Measurements from ENCODE around the gene WDR43.

WDR43 gene

DNA sequence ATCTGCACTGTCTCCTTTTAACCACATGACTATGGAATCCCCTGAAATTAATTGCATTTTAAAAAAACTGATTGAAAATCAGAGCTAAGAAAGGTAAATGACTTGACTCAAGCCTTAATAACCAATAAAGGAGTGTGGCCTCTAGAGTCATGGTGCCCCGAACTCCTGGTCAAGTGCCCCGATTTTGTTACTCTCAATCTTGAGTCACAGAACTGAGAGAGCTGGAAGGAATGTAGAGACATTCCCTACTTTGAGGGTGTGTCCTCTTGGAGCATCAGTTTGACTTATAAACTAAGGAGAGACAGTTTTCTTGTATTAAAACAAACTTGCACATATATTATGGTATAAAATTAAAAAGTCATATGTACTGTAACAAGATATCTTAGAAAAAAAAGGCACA lies 2.4 kb downstream of the WDR43 start:
- Histone ChIP-seq H3K27ac (ENCODE audit: low read depth, low read length) (no peak overlapping the region), H3K36me3 (ENCODE audit: control insufficient read depth, insufficient read depth, low read length) (peaks cover 8% of the 10 kb centered on the region), H3K9ac (ENCODE audit: low read length) (no peak overlapping the region), H3K27me3 (ENCODE audit: control insufficient read depth, insufficient read depth, low read length) (no peaks in the 10 kb centered on the region), H3K4me1 (ENCODE audit: control insufficient read depth, insufficient read depth, low read length) (peaks cover 15% of the 10 kb centered on the region; the same call in 1 of the 2 replicates), H3K4me3 (ENCODE audit: low read depth, low read length) (peak overlapping the region; percentile 87), H3K9me3 (ENCODE audit: control insufficient read depth, insufficient read depth, low read depth, low read length) (no peaks in the 10 kb centered on the region)

DNA sequence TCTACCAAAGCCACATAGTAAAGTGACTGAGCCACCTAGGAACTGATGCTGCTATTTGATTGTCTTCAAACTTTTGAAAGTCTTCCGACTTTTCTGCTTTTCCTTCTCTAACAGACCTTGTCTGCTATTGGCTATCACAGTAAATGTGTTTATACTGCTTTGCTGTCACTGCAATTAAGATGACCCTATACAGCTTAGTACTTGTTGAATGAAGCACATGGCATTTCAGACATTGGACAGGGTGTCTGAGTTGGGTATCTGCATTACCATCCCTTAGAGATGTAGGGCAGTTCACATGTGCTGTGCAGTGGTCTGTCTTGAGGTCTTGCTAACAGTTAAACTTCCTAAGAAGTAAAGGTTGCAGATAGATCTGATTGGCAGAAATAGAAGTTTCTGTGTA lies 3.6 kb downstream of the WDR43 start:
- no peaks in the 10 kb centered on the region for H3K27me3 ChIP-seq (ENCODE audit: control insufficient read depth, insufficient read depth, low read length)
- peak overlapping the region; percentile 87; the same call in 1 of the 2 replicates for H3K4me3 ChIP-seq (ENCODE audit: low read depth, low read length)
- no peak overlapping the region for H3K27ac ChIP-seq (ENCODE audit: low read depth, low read length)
- no peaks in the 10 kb centered on the region for H3K9me3 ChIP-seq (ENCODE audit: control insufficient read depth, insufficient read depth, low read depth, low read length)
- H3K4me1 ChIP-seq (ENCODE audit: control insufficient read depth, insufficient read depth, low read length) = peaks cover 15% of the 10 kb centered on the region; the same call in 1 of the 2 replicates
- H3K36me3 ChIP-seq (ENCODE audit: control insufficient read depth, insufficient read depth, low read length) = peaks cover 19% of the 10 kb centered on the region
- H3K9ac ChIP-seq (ENCODE audit: low read length) = no peak overlapping the region

DNA sequence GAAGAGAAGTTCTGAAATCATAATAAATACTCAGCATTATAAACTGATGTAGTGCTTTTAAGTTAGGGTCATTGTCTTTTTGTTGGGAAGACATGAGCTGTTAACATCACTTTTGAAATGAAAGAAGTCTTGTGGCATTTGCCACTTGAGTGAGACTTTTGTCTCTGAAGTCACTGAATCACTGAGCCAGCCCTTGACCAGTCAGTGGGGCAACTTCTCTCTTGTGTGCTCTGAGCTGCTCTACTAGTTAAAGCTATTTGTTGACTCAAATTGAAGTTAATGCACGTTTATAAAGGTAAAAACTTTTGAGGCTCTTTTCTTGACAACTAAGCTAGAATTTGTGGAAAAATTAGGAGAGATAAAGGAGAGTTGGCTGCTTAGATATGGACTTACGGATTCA lies 6.7 kb downstream of the WDR43 start:
- H3K4me1 ChIP-seq (ENCODE audit: control insufficient read depth, insufficient read depth, low read length) = peaks cover 15% of the 10 kb centered on the region; the same call in 1 of the 2 replicates
- H3K9ac ChIP-seq (ENCODE audit: low read length) = no peak overlapping the region
- H3K4me3 ChIP-seq (ENCODE audit: low read depth, low read length) = no peak overlapping the region
- no peaks in the 10 kb centered on the region for H3K9me3 ChIP-seq (ENCODE audit: control insufficient read depth, insufficient read depth, low read depth, low read length)
- peaks cover 48% of the 10 kb centered on the region for H3K36me3 ChIP-seq (ENCODE audit: control insufficient read depth, insufficient read depth, low read length)
- H3K27ac ChIP-seq (ENCODE audit: low read depth, low read length) = no peak overlapping the region
- H3K27me3 ChIP-seq (ENCODE audit: control insufficient read depth, insufficient read depth, low read length) = no peaks in the 10 kb centered on the region

DNA sequence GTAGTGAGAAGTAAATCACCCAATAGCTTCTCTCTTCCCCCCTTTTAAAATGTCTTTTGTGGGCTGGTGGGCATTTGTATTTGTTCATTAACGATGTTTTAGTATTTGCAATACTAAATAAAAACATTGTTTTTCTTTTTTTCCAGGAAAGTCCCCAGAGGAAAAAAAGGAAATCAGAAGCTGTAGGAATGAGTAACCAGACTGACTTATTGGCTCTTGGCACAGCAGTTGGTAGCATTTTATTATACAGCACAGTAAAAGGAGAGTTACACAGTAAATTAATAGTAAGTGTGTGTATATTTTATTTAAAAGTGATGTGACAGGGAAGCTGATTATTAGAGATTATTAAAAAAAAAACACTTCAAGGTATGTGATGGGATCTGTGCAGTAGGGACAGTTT lies 7.4 kb downstream of the WDR43 start:
- Histone ChIP-seq H3K9ac (ENCODE audit: low read length) (no peak overlapping the region), H3K27ac (ENCODE audit: low read depth, low read length) (no peak overlapping the region), H3K36me3 (ENCODE audit: control insufficient read depth, insufficient read depth, low read length) (peaks cover 54% of the 10 kb centered on the region), H3K9me3 (ENCODE audit: control insufficient read depth, insufficient read depth, low read depth, low read length) (no peaks in the 10 kb centered on the region), H3K4me3 (ENCODE audit: low read depth, low read length) (no peak overlapping the region), H3K27me3 (ENCODE audit: control insufficient read depth, insufficient read depth, low read length) (no peaks in the 10 kb centered on the region), H3K4me1 (ENCODE audit: control insufficient read depth, insufficient read depth, low read length) (peaks cover 9% of the 10 kb centered on the region; the same call in 1 of the 2 replicates)

DNA sequence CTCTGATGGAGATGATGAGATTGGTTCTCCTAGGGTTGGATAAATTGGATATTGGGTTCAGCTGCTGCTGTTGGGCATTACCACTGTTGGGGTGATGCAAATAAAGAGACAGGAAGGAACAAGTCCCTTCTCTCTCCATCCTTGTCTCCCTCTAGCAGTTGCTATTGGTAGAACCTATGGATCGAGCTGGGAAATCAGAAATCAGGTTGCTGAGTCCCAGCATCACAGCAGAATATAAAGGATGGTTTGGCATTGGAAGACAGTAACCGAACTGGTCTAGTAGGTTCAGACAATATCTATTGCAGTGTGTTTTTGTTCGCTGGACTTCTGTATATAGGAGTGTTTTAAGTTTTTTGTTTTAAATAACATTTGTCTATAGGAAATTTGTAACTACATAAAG lies 8.1 kb downstream of the WDR43 start:
- peaks cover 9% of the 10 kb centered on the region; the same call in 1 of the 2 replicates for H3K4me1 ChIP-seq (ENCODE audit: control insufficient read depth, insufficient read depth, low read length)
- no peaks in the 10 kb centered on the region for H3K9me3 ChIP-seq (ENCODE audit: control insufficient read depth, insufficient read depth, low read depth, low read length)
- no peaks in the 10 kb centered on the region for H3K27me3 ChIP-seq (ENCODE audit: control insufficient read depth, insufficient read depth, low read length)
- peaks cover 61% of the 10 kb centered on the region for H3K36me3 ChIP-seq (ENCODE audit: control insufficient read depth, insufficient read depth, low read length)
- no peak overlapping the region for H3K9ac ChIP-seq (ENCODE audit: low read length)
- H3K4me3 ChIP-seq (ENCODE audit: low read depth, low read length) = no peak overlapping the region
- H3K27ac ChIP-seq (ENCODE audit: low read depth, low read length) = no peak overlapping the region

DNA sequence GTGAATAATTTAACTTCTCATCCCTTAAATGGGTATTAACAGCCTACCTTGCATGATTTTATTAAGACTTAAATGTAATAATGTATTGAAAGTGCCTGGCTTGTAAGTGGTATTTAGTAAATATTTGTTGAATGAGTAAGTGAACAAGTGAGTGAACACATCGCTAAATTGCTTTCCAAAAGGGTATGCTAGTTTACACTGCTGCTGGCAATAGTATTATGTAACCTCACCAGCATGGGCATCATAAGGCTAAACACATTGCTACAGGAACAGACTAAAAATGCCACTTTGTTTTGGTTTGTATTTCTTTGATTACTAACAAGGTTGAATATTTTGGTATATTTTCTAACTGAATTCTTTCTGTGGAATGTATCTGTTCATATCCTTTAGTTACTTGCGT lies 9.8 kb downstream of the WDR43 start:
- H3K27me3 ChIP-seq (ENCODE audit: control insufficient read depth, insufficient read depth, low read length) = no peaks in the 10 kb centered on the region
- no peaks in the 10 kb centered on the region for H3K9me3 ChIP-seq (ENCODE audit: control insufficient read depth, insufficient read depth, low read depth, low read length)
- H3K4me1 ChIP-seq (ENCODE audit: control insufficient read depth, insufficient read depth, low read length) = 0 out of 2 replicates have a peak, but pooled peaks cover 3% of the 10 kb centered on the region
- H3K27ac ChIP-seq (ENCODE audit: low read depth, low read length) = no peak overlapping the region
- no peak overlapping the region for H3K4me3 ChIP-seq (ENCODE audit: low read depth, low read length)
- H3K9ac ChIP-seq (ENCODE audit: low read length) = no peak overlapping the region
- H3K36me3 ChIP-seq (ENCODE audit: control insufficient read depth, insufficient read depth, low read length) = peaks cover 77% of the 10 kb centered on the region

DNA sequence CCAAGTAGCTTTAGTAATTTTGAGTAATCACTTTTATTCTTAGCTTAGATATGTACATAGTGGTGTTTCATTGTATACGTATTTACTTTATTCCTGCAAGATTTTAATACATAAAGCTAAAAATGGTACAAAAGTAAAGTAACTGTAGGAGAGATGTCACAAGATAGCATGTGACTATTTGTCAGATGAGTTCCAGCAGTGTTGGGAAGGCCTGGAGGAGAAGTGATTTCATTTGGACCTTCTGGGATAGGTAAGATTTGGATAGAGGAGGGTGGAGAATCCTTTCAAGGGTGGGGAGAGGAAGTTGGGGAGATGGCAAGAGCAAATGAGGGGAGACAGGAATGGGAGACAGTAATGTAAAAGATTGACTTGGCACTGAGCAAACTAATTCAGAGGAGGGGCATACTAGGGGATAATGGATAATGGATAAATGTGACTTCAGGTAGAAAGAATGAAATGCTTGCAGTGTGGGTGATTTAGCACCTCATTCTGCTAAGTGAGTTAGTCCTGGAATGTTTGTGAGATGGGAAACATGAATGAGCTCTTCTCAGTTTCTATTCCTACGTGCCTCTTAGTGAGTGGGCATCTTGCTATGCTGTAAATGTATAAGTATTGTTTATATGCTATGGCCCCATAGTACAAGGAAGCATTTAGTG lies 10.5 kb downstream of the WDR43 start:
- Histone ChIP-seq H3K27ac (ENCODE audit: low read depth, low read length) (no peak overlapping the region), H3K4me1 (ENCODE audit: control insufficient read depth, insufficient read depth, low read length) (0 out of 2 replicates have a peak, but pooled peaks cover 2% of the 10 kb centered on the region), H3K4me3 (ENCODE audit: low read depth, low read length) (no peak overlapping the region), H3K9me3 (ENCODE audit: control insufficient read depth, insufficient read depth, low read depth, low read length) (no peaks in the 10 kb centered on the region), H3K27me3 (ENCODE audit: control insufficient read depth, insufficient read depth, low read length) (no peaks in the 10 kb centered on the region), H3K36me3 (ENCODE audit: control insufficient read depth, insufficient read depth, low read length) (peaks cover 84% of the 10 kb centered on the region), H3K9ac (ENCODE audit: low read length) (no peak overlapping the region)

DNA sequence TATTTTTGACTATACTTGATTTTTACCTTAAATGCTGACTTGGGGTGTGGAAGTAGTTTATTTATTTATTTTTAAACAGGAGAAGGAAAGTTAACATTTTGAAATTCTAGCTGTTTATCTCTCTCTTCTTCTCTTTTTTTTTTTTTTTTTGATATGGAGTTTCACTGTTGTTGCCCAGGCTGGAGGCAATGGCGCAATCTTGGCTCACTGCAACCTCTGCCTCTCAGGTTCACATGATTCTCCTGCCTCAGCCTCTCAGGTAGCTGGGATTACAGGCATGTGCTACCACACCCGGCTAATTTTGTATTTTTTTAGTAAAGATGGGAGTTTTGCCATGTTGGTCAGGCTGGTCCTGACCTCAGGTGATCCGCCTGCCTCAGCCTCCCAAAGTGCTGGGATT lies 11.1 kb downstream of the WDR43 start:
- no peaks in the 10 kb centered on the region for H3K9me3 ChIP-seq (ENCODE audit: control insufficient read depth, insufficient read depth, low read depth, low read length)
- H3K4me1 ChIP-seq (ENCODE audit: control insufficient read depth, insufficient read depth, low read length) = 0 out of 2 replicates have a peak, but pooled peaks cover 2% of the 10 kb centered on the region
- no peaks in the 10 kb centered on the region for H3K27me3 ChIP-seq (ENCODE audit: control insufficient read depth, insufficient read depth, low read length)
- no peak overlapping the region for H3K4me3 ChIP-seq (ENCODE audit: low read depth, low read length)
- H3K9ac ChIP-seq (ENCODE audit: low read length) = no peak overlapping the region
- H3K36me3 ChIP-seq (ENCODE audit: control insufficient read depth, insufficient read depth, low read length) = peaks cover 89% of the 10 kb centered on the region
- no peak overlapping the region for H3K27ac ChIP-seq (ENCODE audit: low read depth, low read length)

DNA sequence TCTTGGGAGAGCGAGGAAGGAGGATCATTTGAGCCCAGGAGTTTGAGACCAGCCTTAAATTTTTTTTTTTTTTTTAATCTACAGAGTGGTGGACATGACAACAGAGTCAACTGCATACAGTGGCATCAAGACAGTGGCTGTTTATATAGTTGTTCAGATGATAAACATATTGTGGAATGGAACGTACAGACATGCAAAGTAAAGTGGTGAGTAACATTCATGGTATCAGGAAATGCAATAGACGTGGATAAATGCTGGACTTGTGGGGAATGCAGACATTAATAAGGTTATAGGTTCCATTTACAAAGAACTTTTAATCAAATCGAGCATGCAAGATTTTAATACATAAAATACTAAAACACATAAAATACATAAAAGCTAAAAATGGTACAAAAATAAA lies 11.9 kb downstream of the WDR43 start:
- no peak overlapping the region for H3K4me3 ChIP-seq (ENCODE audit: low read depth, low read length)
- H3K9ac ChIP-seq (ENCODE audit: low read length) = no peak overlapping the region
- no peaks in the 10 kb centered on the region for H3K27me3 ChIP-seq (ENCODE audit: control insufficient read depth, insufficient read depth, low read length)
- H3K27ac ChIP-seq (ENCODE audit: low read depth, low read length) = no peak overlapping the region
- H3K36me3 ChIP-seq (ENCODE audit: control insufficient read depth, insufficient read depth, low read length) = peaks cover 94% of the 10 kb centered on the region
- H3K9me3 ChIP-seq (ENCODE audit: control insufficient read depth, insufficient read depth, low read depth, low read length) = no peaks in the 10 kb centered on the region
- H3K4me1 ChIP-seq (ENCODE audit: control insufficient read depth, insufficient read depth, low read length) = no peaks in the 10 kb centered on the region

DNA sequence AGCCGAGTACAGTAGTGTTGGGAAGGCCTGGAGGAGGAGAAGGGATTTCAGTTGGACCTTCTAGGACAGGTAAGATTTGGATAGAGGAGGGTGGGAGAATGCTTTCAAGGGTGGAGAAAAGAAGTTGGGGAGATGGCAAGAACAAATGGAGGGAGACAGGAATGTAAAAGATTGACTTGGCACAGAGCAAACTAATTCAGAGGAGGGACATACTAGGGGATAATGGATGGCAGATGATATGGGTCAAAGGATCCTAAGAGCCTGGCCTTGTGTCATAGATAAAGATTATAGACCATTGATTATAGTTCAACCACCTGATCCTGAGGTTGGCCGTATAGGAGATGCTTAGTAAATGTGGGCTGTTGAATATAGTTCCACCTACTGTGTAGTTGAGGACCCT lies 12.4 kb downstream of the WDR43 start:
- H3K36me3 ChIP-seq (ENCODE audit: control insufficient read depth, insufficient read depth, low read length) = peaks cover 94% of the 10 kb centered on the region
- no peak overlapping the region for H3K27ac ChIP-seq (ENCODE audit: low read depth, low read length)
- H3K27me3 ChIP-seq (ENCODE audit: control insufficient read depth, insufficient read depth, low read length) = no peaks in the 10 kb centered on the region
- no peak overlapping the region for H3K9ac ChIP-seq (ENCODE audit: low read length)
- H3K4me3 ChIP-seq (ENCODE audit: low read depth, low read length) = no peak overlapping the region
- H3K9me3 ChIP-seq (ENCODE audit: control insufficient read depth, insufficient read depth, low read depth, low read length) = no peaks in the 10 kb centered on the region
- no peaks in the 10 kb centered on the region for H3K4me1 ChIP-seq (ENCODE audit: control insufficient read depth, insufficient read depth, low read length)

DNA sequence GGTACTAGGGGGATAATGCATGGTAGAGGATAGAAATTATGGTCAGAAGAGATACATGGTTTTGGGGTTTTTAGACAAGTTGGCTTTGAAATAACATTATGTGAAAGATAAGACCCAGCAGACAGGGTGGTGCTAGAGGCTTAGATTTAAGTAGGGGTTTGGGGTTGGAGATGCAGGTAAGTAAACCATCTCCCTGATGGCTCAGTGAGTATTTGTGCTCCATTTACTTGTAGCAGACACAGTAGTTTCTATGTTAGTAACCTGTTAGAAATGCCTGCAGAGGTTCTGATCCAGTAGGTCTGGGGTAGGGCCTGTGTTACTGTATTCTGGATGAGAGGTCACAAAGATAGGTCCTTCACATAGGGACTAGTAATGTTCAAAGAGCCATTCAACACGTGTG lies 13.7 kb downstream of the WDR43 start:
- Histone ChIP-seq H3K9me3 (ENCODE audit: control insufficient read depth, insufficient read depth, low read depth, low read length) (no peaks in the 10 kb centered on the region), H3K27ac (ENCODE audit: low read depth, low read length) (no peak overlapping the region), H3K27me3 (ENCODE audit: control insufficient read depth, insufficient read depth, low read length) (no peaks in the 10 kb centered on the region), H3K36me3 (ENCODE audit: control insufficient read depth, insufficient read depth, low read length) (peaks cover 91% of the 10 kb centered on the region), H3K4me3 (ENCODE audit: low read depth, low read length) (no peak overlapping the region), H3K9ac (ENCODE audit: low read length) (no peak overlapping the region), H3K4me1 (ENCODE audit: control insufficient read depth, insufficient read depth, low read length) (no peaks in the 10 kb centered on the region)
